Measurements from ENCODE around the gene LIN7B. TPM values are rescaled to one million over a fixed set of nuclear protein-coding genes. Genes with fewer than 3 reads are reported as not detected.

The LIN7B gene
- total RNA-seq, 4 donors from 2014 or later = 53.9 to 62.5 (median 54.7) TPM

- 75 to 85% methylated on average over 1 of the region's 1 CpG for WGBS, 2 donors
- DNase-seq (ENCODE audit: low spot score in 2 of 2) = no peak
- H3K4me3 ChIP-seq (ENCODE audit: low read depth, poor library complexity, severe bottlenecking) = no peak overlapping the region
- intact Hi-C loops (cut with DNase I; ENCODE audit: low total_unique reads) = no loop called here
- TF ChIP-seq POLR2A (IDR thresholded peaks at IDR 0.05) (no peak), CTCF (IDR thresholded peaks at IDR 0.05) (no peak)
These were observed 32.9 kb upstream of the LIN7B start for GRCh38 chr19:49081273-49081672.

DNA sequence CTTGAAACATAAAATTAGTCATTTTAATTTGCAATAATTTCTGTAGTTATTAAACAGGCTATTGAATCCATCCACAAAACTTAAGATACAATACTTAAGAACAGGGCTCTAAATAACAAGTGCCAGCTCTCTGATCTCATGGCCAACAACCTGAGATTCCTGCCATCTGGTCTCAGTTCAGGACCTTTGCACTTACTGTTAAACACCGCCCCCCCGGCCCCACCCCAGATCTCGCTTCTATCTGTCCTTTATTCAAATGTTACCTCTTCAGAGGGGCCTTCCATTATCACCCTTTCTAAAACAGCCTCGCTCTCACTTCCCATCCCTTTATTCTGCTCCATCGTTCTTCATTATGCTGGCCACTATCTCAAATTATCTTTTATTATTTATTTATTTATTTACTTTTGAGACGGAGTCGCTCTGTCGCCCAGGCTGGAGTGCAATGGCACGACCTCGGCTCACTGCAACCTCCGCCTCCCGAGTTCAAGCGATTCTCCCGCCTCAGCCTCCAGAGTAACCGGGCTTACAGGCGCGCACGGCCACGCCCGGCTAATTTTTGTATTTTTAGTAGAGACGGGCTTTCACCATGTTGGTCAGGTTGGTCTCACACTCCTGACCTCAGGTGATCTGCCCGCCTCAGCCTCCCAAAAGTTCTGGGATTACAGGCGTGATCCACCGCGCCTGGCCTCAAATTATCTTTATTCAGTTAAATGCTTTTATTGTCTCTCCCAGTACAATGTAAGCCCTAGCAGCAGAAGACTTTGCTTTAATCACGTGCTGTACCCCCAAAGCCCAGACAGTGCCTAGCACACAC, 29.8 kb upstream of the LIN7B start:
- H3K4me3 ChIP-seq (ENCODE audit: low read depth, poor library complexity, severe bottlenecking) = no peak overlapping the region
- intact Hi-C loops (cut with DNase I; ENCODE audit: low total_unique reads) = no loop called here
- TF ChIP-seq CTCF (IDR thresholded peaks at IDR 0.05) (no peak), POLR2A (IDR thresholded peaks at IDR 0.05) (no peak)
- 59 to 68% methylated on average over 26 of the region's 26 CpGs for WGBS, 2 donors
- peak in 1 of 2 donors; percentile 84 for DNase-seq (ENCODE audit: low spot score in 2 of 2)

DNA sequence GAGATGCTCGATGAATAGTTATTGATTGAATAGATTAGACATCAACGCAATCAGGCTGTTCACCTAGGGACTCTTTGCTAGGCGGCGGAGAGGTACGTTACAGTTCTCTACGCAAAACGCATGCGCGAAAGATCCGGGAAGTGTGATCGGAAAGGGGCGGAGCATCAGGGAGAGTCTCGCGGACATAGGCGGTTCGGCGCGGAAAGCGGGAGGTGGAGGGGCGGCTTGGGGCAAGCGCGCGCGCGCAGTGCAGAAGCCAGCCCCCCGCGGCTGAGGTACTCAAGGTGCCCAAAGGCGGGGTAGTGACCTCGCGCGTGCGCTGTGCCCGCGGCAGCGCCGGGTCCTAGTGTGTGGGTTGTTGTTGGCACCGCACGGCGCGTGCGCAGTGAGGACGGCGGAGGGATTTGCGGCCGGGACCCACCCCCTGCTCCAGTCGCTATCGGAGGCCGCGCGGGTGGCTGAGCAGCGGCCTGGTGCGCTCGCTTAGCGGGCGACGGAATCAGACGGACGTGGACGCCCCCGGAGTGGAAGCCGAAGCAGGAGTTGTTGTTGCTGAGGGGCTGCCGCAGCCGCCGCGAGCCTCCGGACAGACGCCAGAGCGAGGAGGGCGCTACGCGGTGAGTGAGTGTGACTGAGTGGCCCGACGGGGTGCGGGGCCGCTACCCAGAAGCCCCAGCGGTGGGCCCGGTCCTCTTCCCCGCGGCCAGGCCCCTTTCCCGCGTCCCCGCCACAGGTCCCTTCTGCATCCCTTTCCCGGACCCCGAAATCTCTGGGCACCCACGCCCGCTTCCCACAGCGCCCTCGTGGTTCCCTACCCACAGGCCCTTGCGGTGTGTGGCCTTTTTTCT, 28.9 kb upstream of the LIN7B start, which contains the start of gene SNRNP70:
Gene SNRNP70, plus strand, starts transcription at position 432 of the 848 bp plus-strand sequence. CDS start 964 bp downstream, outside the sequence.
- WGBS, 2 donors = 0 to 1% methylated on average over 70 to 84 of the region's 89 CpGs
- peak within 1 kb of the TSS; percentile 73 for H3K4me3 ChIP-seq (ENCODE audit: low read depth, poor library complexity, severe bottlenecking)
- no peak for TF ChIP-seq CTCF (IDR thresholded peaks at IDR 0.05)
- peak in 1 of 2 donors; percentile 79 for TF ChIP-seq POLR2A (IDR thresholded peaks at IDR 0.05)
- intact Hi-C loops (cut with DNase I; ENCODE audit: low total_unique reads) = no loop called here
- peak; percentile 98 to 100 for DNase-seq (ENCODE audit: low spot score in 2 of 2)

DNA sequence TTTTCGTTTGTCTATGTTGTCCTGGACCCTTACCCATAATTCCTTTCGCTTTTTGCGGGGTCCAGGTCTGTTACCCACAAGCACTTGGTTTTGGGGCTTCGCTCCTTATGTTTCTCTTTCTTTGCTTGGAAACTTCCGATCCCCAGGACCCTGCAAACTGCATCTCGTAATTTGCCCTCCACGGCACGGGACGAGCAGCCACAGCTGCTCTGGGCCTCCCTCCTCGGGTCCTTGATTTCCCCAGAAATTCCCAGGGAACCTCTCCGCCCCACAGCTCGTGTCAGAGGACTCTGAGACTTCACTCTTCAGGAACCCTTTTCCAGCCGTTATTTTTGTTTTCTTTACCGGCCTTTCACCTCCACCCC, 28.3 kb upstream of the LIN7B start:
- intact Hi-C loops (cut with DNase I; ENCODE audit: low total_unique reads) = no loop called here
- TF ChIP-seq CTCF (IDR thresholded peaks at IDR 0.05) (no peak), POLR2A (IDR thresholded peaks at IDR 0.05) (no peak)
- peak overlapping the region; percentile 73 for H3K4me3 ChIP-seq (ENCODE audit: low read depth, poor library complexity, severe bottlenecking)
- DNase-seq (ENCODE audit: low spot score in 2 of 2) = peak in 1 of 2 donors; percentile 83
- WGBS, 2 donors = 1 to 2% methylated on average over 14 of the region's 14 CpGs

- intact Hi-C loops (cut with DNase I; ENCODE audit: low total_unique reads) = no loop called here
- TF ChIP-seq CTCF (IDR thresholded peaks at IDR 0.05) = no peak
- TF ChIP-seq POLR2A (IDR thresholded peaks at IDR 0.05) = no peak
- DNase-seq (ENCODE audit: low spot score in 2 of 2) = no peak
- WGBS, 2 donors = 33 to 38% methylated on average over 11 of the region's 11 CpGs
- H3K4me3 ChIP-seq (ENCODE audit: low read depth, poor library complexity, severe bottlenecking) = peak overlapping the region; percentile 73
These were observed 27.9 kb upstream of the LIN7B start for GRCh38 chr19:49086296-49086695.

Data from lower leg skin (tissue), 4 donors.